ENCODE results near the gene UIMC1. TPM values are rescaled to one million over a fixed set of nuclear protein-coding genes. Genes with fewer than 3 reads are reported as not detected.
"Not testable (repeated sequence)": the region's sequence is repeated elsewhere in the genome, so short reads cannot be mapped to it uniquely, and the experiment has no call there.

UIMC1 gene
- total RNA-seq, 1 donor from 2014 or later: 46.6 TPM

DNA sequence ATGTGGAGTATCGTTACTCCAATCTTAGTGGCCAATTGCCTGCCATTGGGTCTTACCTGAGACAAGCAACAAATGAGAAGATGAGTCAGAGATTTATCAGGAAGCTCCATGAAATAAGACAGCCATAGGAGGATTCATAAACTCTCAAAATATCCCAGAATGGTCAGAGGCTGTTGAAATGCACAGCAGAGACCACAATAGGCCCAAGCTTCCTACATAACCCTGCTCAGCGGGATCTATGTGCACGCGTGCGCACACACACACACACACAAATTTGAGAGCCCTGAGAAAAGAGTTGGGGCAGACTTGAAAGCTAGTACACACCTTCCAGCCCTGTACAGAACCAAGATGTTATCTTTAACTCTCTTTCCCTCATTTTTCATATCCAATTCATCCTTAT, 9.8 kb downstream of the UIMC1 start:
- Mint-ChIP-seq H3K9me3 (peaks cover 3% of the 10 kb centered on the region), H3K4me1 (peaks cover 7% of the 10 kb centered on the region), H3K4me3 (no peak overlapping the region), H3K36me3 (ENCODE audit: low read depth) (peaks cover 18% of the 10 kb centered on the region), H3K27ac (ENCODE audit: unreplicated experiment) (no peak overlapping the region), H3K27me3 (ENCODE audit: low read depth) (no peaks in the 10 kb centered on the region)
- TF ChIP-seq, protein P1, sequence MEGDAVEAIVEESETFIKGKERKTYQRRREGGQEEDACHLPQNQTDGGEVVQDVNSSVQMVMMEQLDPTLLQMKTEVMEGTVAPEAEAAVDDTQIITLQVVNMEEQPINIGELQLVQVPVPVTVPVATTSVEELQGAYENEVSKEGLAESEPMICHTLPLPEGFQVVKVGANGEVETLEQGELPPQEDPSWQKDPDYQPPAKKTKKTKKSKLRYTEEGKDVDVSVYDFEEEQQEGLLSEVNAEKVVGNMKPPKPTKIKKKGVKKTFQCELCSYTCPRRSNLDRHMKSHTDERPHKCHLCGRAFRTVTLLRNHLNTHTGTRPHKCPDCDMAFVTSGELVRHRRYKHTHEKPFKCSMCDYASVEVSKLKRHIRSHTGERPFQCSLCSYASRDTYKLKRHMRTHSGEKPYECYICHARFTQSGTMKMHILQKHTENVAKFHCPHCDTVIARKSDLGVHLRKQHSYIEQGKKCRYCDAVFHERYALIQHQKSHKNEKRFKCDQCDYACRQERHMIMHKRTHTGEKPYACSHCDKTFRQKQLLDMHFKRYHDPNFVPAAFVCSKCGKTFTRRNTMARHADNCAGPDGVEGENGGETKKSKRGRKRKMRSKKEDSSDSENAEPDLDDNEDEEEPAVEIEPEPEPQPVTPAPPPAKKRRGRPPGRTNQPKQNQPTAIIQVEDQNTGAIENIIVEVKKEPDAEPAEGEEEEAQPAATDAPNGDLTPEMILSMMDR (conservative IDR thresholded peaks at IDR 0.05): no peak
- no peak for DNase-seq (ENCODE audit: low read depth, low spot score)

DNA sequence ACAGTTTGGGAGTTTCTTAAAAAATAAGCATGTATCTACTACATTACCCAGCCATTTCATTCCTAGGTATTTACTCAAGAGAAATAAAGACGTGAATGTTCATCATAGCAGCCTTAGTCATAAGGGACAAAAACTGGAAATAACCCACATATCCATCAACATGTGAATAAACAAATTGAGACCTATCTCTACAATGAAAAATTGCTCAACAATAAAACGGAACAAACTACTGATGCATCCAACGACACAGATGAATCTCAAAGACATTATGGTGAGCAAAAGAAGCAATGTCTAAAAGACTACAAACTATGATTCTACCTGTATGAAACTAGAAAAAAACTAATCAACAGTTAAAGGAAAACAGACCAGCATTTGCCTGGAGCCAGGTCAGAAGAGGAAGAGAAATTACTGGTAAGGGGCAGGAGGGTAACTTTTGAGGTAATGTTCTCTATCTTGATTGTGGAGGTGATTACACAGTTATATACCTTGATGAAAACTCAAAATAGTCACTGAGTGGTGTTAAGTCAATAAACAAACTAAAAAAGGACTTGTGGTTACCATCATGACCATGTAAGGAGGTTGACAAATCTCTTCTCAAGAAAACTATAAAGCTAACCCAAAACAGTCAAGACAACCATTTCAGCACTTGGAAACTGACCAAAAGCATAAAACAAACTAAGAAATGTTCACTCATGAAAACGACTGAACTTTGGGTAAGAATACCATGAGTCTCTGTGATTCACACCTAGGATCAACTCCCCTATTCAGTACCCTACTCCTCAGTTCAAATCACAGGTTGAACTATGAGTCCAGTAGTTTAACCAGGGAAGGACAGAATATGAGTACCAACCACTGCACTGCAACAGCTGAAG, 10.4 kb downstream of the UIMC1 start:
- H3K27me3 Mint-ChIP-seq (ENCODE audit: low read depth): no peaks in the 10 kb centered on the region
- H3K36me3 Mint-ChIP-seq (ENCODE audit: low read depth): peaks cover 18% of the 10 kb centered on the region
- peaks cover 7% of the 10 kb centered on the region for H3K4me1 Mint-ChIP-seq
- H3K27ac Mint-ChIP-seq (ENCODE audit: unreplicated experiment): no peak overlapping the region
- H3K9me3 Mint-ChIP-seq: peaks cover 3% of the 10 kb centered on the region
- H3K4me3 Mint-ChIP-seq: no peak overlapping the region
- TF ChIP-seq, protein P1 (conservative IDR thresholded peaks at IDR 0.05): no peak
- no peak for DNase-seq (ENCODE audit: low read depth, low spot score)

DNA sequence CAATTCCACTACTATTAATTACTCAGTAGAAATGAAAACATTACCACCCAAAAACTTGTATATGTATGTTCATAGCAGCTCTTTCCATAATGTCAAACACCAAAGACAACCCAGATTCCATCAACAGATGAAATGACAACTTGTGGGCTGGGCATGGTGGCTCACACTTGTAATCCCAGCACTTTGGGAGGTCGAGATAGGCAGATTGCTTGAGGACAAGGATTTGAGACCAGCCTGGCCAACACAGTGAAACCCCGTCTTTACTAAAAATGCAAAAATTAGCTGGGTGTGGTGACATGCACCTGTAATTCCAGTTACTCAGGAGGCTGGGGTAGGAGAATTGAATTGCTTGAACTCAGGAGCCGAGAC, 11.5 kb downstream of the UIMC1 start:
- DNase-seq (ENCODE audit: low read depth, low spot score): no peak
- Mint-ChIP-seq H3K27ac (ENCODE audit: unreplicated experiment) (no peak overlapping the region), H3K27me3 (ENCODE audit: low read depth) (no peaks in the 10 kb centered on the region), H3K4me1 (peaks cover 7% of the 10 kb centered on the region), H3K4me3 (no peak overlapping the region), H3K9me3 (peaks cover 3% of the 10 kb centered on the region), H3K36me3 (ENCODE audit: low read depth) (peaks cover 18% of the 10 kb centered on the region)
- TF ChIP-seq, protein P1 (conservative IDR thresholded peaks at IDR 0.05): no peak

DNA sequence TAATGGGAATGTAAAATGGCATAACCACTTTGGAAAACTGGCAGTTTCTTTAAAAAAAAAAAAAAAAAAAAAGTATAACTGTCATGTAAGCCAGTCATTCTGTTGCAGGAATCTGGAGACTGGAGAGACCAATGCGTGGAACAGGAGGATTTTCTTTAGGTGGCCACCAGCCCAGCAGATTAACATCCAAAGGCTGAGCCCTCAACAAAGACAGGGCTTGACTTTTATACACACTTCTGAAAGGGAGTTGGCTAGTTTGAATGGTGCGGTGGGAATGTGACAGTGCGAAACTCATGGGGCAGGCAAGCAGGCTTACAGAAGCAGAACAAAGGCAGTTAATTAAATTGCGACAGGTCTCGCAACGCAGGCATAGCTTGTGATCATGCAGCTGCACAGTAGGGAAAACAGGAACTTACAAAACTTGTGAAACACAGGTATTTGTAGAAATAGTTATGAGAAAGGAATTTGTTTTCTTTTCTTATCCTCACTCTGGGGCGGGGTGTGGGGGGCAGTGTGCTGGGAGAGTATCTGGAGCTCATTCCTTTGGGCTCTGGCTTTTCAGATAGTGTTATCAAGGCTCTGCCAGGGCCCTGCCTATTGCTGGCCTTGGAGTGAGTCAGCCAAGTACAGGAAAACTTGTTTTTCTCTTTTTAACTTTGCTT, 12.0 kb downstream of the UIMC1 start:
- Mint-ChIP-seq H3K4me1 (peaks cover 7% of the 10 kb centered on the region), H3K36me3 (ENCODE audit: low read depth) (peaks cover 18% of the 10 kb centered on the region), H3K9me3 (peaks cover 3% of the 10 kb centered on the region), H3K27me3 (ENCODE audit: low read depth) (no peaks in the 10 kb centered on the region), H3K4me3 (no peak overlapping the region), H3K27ac (ENCODE audit: unreplicated experiment) (no peak overlapping the region)
- TF ChIP-seq, protein P1 (conservative IDR thresholded peaks at IDR 0.05): no peak
- DNase-seq (ENCODE audit: low read depth, low spot score): no peak

DNA sequence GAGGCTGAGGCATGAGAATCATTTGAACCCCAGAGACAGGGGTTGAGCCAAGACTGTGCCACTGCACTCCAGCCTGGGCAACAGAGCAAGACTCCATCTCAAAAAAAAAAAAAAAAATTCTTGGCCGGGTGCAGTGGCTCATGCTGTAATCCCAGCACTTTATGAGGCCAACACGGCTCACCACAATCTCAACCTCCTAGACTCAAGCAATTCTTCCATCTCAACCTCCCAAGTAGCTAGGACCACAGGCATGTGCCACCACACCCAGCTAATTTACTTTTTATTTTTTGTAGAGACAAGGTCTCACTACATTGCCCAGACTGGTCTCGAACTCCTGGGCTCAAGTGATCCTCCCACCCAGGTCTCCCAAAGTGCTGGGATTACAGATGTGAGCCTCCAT, 13.5 kb downstream of the UIMC1 start:
- not testable (repeated sequence) for H3K4me3 Mint-ChIP-seq; H3K4me1 Mint-ChIP-seq; H3K9me3 Mint-ChIP-seq; H3K27me3 Mint-ChIP-seq (ENCODE audit: low read depth); DNase-seq (ENCODE audit: low read depth, low spot score); H3K27ac Mint-ChIP-seq (ENCODE audit: unreplicated experiment)
- H3K36me3 Mint-ChIP-seq (ENCODE audit: low read depth): peaks cover 18% of the 10 kb centered on the region

DNA sequence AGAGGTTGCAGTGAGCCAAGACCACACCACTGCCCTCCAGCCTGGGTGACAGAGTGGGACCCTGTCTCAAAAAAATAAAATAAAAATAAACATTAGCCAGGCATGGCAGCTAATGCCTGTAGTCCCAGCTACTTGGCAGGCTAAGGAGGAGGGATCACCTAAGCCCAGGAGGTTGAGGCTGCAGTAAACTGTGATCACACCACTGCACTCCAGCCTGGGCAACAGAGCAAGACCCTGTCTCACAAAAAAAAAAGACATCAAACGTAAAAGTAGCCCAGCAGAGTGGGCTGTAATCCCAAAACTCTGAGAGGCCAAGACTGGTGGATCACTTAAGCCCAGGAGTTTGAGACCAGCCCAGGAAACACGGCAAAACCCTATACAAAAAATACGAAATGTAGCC, 19.0 kb downstream of the UIMC1 start:
- H3K27me3 Mint-ChIP-seq (ENCODE audit: low read depth): no peaks in the 10 kb centered on the region
- peaks cover 3% of the 10 kb centered on the region for H3K9me3 Mint-ChIP-seq
- H3K36me3 Mint-ChIP-seq (ENCODE audit: low read depth): peaks cover 6% of the 10 kb centered on the region
- TF ChIP-seq, protein P1 (conservative IDR thresholded peaks at IDR 0.05): no peak
- no peak for DNase-seq (ENCODE audit: low read depth, low spot score)
- H3K4me1 Mint-ChIP-seq: no peaks in the 10 kb centered on the region
- no peak overlapping the region for H3K4me3 Mint-ChIP-seq
- no peak overlapping the region for H3K27ac Mint-ChIP-seq (ENCODE audit: unreplicated experiment)
